HG03280 (cell line): ENCODE data around the gene DGCR8.

ENCODE experiments used
- ATAC-seq: cut with Tn5 transposase; IDR thresholded peaks from one replicate; pipeline ENCODE4 v1.9.1; 2021; ENCODE audit warnings: mild to moderate bottlenecking, moderate library complexity; ENCODE audit not compliant: unreplicated experiment

DGCR8 gene

GRCh38 chr22:20052309-20053259 is 27.5 kb upstream of the DGCR8 start:
- no peak for ATAC-seq

GRCh38 chr22:20053407-20054033 is 26.5 kb upstream of the DGCR8 start:
- no peak for ATAC-seq

GRCh38 chr22:20054034-20054427 is 26.0 kb upstream of the DGCR8 start:
- no peak for ATAC-seq

- no peak for ATAC-seq
These were observed 25.6 kb upstream of the DGCR8 start for GRCh38 chr22:20054485-20054884.

GRCh38 chr22:20055144-20055543 is 24.9 kb upstream of the DGCR8 start:
- ATAC-seq, result no peak

GRCh38 chr22:20055654-20056053 is 24.4 kb upstream of the DGCR8 start:
- ATAC-seq, result no peak

GRCh38 chr22:20056161-20056560 is 23.9 kb upstream of the DGCR8 start:
- ATAC-seq, result no peak

- no peak for ATAC-seq
These were observed 23.2 kb upstream of the DGCR8 start for GRCh38 chr22:20056696-20057386.

- no peak for ATAC-seq
These were observed 22.3 kb upstream of the DGCR8 start for GRCh38 chr22:20057596-20058268.

- no peak for ATAC-seq
These were observed 20.9 kb upstream of the DGCR8 start for GRCh38 chr22:20058989-20059770.

- no peak for ATAC-seq
These were observed 19.2 kb upstream of the DGCR8 start for GRCh38 chr22:20060700-20061480.

- no peak for ATAC-seq
These were observed 18.6 kb upstream of the DGCR8 start for GRCh38 chr22:20061481-20061861.

- ATAC-seq, result no peak
These were observed 17.8 kb upstream of the DGCR8 start for GRCh38 chr22:20062043-20062765.

GRCh38 chr22:20062766-20063083 is 17.3 kb upstream of the DGCR8 start:
- no peak for ATAC-seq

- ATAC-seq, result no peak
These were observed 16.5 kb upstream of the DGCR8 start for GRCh38 chr22:20063271-20064139.

GRCh38 chr22:20064140-20064480 is 15.9 kb upstream of the DGCR8 start:
- no peak for ATAC-seq

- ATAC-seq, result no peak
These were observed 15.3 kb upstream of the DGCR8 start for GRCh38 chr22:20064545-20065262.
